ENCODE measurements around the gene SLC5A11.
"Not testable (repeated sequence)": the region's sequence is repeated elsewhere in the genome, so short reads cannot be mapped to it uniquely, and the experiment has no call there.

The SLC5A11 gene

GRCh38 chr16:24858219-24859041 lies 12.7 kb downstream of the SLC5A11 start:
- DNase-seq (ENCODE audit: low spot score): peak; percentile 15

GRCh38 chr16:24861461-24861860 lies 15.7 kb downstream of the SLC5A11 start:
- no peak for DNase-seq (ENCODE audit: low spot score)

- no peak for DNase-seq (ENCODE audit: low spot score)
These were observed 18.0 kb downstream of the SLC5A11 start for GRCh38 chr16:24863582-24864437.

- DNase-seq (ENCODE audit: low spot score): no peak
These were observed 23.3 kb downstream of the SLC5A11 start for GRCh38 chr16:24869033-24869432.

GRCh38 chr16:24871891-24872290 lies 26.1 kb downstream of the SLC5A11 start:
- no peak for DNase-seq (ENCODE audit: low spot score)

- no peak for DNase-seq (ENCODE audit: low spot score)
These were observed 27.3 kb downstream of the SLC5A11 start for GRCh38 chr16:24873028-24873427.

- DNase-seq (ENCODE audit: low spot score): no peak
These were observed 29.7 kb downstream of the SLC5A11 start for GRCh38 chr16:24875466-24875865.

- DNase-seq (ENCODE audit: low spot score): no peak
These were observed 30.5 kb downstream of the SLC5A11 start for GRCh38 chr16:24876231-24876630.

- no peak for DNase-seq (ENCODE audit: low spot score)
These were observed 33.9 kb downstream of the SLC5A11 start for GRCh38 chr16:24879684-24880083.

GRCh38 chr16:24883714-24884151 lies 38.0 kb downstream of the SLC5A11 start:
- DNase-seq (ENCODE audit: low spot score): no peak

- DNase-seq (ENCODE audit: low spot score): no peak
These were observed 41.7 kb downstream of the SLC5A11 start for GRCh38 chr16:24887472-24887871.

- no peak for DNase-seq (ENCODE audit: low spot score)
These were observed 45.0 kb downstream of the SLC5A11 start for GRCh38 chr16:24890746-24891145.

- no peak for DNase-seq (ENCODE audit: low spot score)
These were observed 50.7 kb downstream of the SLC5A11 start for GRCh38 chr16:24896439-24896838.

- DNase-seq (ENCODE audit: low spot score): not testable (repeated sequence)
These were observed 51.8 kb downstream of the SLC5A11 start for GRCh38 chr16:24897522-24897921.

- DNase-seq (ENCODE audit: low spot score): no peak
These were observed 54.5 kb downstream of the SLC5A11 start for GRCh38 chr16:24900230-24900629.

- peak; percentile 16 for DNase-seq (ENCODE audit: low spot score)
These were observed 60.5 kb downstream of the SLC5A11 start for GRCh38 chr16:24906199-24906808.

- DNase-seq (ENCODE audit: low spot score): no peak
These were observed 61.1 kb downstream of the SLC5A11 start for GRCh38 chr16:24906901-24907300.

GRCh38 chr16:24908716-24909115 lies 63.0 kb downstream of the SLC5A11 start:
- DNase-seq (ENCODE audit: low spot score): no peak

- DNase-seq (ENCODE audit: low spot score): no peak
These were observed 64.1 kb downstream of the SLC5A11 start for GRCh38 chr16:24909856-24910255.

- no peak for DNase-seq (ENCODE audit: low spot score)
These were observed 69.3 kb downstream of the SLC5A11 start for GRCh38 chr16:24915019-24915418.

- DNase-seq (ENCODE audit: low spot score): no peak
These were observed 69.8 kb downstream of the SLC5A11 start for GRCh38 chr16:24915576-24915975.

- no peak for DNase-seq (ENCODE audit: low spot score)
These were observed 71.5 kb downstream of the SLC5A11 start for GRCh38 chr16:24917236-24917635.

GRCh38 chr16:24917891-24918290 lies 72.1 kb downstream of the SLC5A11 start:
- DNase-seq (ENCODE audit: low spot score): no peak
